H4 (cell line): ENCODE results near the gene HAPLN1. TPM values are rescaled to one million over a fixed set of nuclear protein-coding genes. Genes with fewer than 3 reads are reported as not detected.

ENCODE experiments used
- DNase-seq: peaks from one replicate; pipeline ENCODE4 v3.0.0-alpha.2; 2015; ENCODE audit warnings: low spot score
- total RNA-seq: library from RNA; depleted of rRNA; stranded (reverse); fragments of >200 nt; shearing (Covaris generic); gene quantifications from 2 replicates; pipeline ENCODE4 v1.2.3, GENCODE V29; 2014

Gene HAPLN1
- total RNA-seq, 1 experiment from 2014 or later: 4.5 TPM

GRCh38 chr5:83718195-83718825, 2.3 kb downstream of the HAPLN1 start:
- peak; percentile 72 for DNase-seq

DNA sequence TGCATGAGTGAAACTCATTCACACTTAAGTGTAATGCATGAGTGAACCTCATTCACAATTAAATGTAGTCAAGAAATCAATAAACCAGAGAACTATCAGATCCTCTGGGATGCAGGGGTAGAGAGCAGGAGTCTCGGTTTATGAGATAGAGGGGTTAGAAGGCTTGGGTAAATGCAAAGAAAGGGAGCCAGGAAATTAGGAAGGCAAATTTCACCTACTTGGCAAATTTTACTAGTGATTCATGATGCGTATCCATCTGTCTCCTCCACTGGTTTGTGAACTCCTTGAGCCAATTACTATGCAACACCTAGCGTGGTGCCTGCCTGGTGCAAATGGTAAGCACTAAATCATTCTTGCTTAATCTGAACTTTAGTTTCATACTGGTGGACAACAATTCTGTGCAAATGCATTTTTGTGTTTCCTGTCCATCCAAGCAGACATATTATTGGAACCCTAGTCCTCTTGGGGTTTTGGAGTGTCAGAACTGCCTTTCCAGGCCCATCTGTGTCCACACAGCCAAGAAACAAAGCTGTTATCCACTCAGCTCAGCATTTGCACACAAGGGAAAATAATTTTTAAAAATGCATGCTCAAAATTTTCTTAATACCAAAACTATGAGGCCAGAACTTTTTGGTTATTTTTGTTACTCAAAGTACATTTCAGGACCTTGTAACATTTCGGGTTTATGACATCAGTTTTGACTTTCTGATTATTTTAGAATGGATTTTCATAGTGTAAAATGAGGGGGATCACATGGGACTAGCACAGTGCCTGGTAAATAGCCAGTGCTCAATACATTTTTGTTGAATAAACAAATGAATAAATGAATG, 5.2 kb downstream of the HAPLN1 start:
- DNase-seq: no peak

DNA sequence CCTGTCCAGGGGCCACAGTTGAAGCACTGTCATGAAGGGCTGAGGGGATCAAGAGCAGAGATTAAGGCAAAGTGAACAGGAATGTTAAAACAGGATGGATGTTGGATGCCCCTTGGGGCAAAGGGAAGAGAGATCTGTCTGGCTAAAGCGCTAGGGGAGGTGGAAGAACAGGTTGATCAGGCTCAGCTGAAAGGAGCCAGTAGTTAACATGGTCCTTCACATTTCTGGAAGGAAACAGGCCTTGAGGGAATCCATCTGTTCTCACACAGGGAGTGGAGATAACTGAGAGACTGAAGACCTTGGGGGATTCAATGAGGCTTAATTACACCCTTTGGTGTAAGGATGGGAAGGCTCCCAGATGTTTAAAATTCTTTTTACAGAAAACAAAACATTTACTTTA, 5.8 kb downstream of the HAPLN1 start:
- DNase-seq: no peak

GRCh38 chr5:83711982-83712601, 8.6 kb downstream of the HAPLN1 start:
- DNase-seq: peak; percentile 40

GRCh38 chr5:83709973-83710372, 10.7 kb downstream of the HAPLN1 start:
- DNase-seq: no peak

GRCh38 chr5:83708170-83708569, 12.5 kb downstream of the HAPLN1 start:
- no peak for DNase-seq

GRCh38 chr5:83703059-83703458, 17.6 kb downstream of the HAPLN1 start:
- no peak for DNase-seq

- DNase-seq: no peak
Observed at GRCh38 chr5:83701886-83702285, 18.8 kb downstream of the HAPLN1 start.

- DNase-seq: no peak
Observed at GRCh38 chr5:83689881-83690280, 30.8 kb downstream of the HAPLN1 start.

DNA sequence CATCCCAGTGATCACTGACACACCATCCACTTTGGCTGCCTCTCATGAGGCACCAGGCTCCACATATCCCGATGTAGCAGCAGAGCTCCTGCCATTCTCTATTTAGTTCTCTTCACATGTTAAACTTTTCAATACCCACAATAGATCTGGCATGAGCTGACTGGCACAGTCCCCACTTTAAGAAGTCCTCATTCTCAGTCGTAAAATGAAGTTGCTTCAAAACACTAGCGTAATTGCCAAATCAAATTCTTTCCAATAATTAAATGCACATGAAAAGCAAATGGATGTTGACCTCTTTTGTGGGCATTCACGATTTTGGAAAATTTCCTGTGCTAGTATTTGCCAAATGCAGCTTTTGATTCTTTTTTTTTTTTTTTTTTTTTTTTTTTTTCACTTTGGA, 32.4 kb downstream of the HAPLN1 start:
- no peak for DNase-seq

DNA sequence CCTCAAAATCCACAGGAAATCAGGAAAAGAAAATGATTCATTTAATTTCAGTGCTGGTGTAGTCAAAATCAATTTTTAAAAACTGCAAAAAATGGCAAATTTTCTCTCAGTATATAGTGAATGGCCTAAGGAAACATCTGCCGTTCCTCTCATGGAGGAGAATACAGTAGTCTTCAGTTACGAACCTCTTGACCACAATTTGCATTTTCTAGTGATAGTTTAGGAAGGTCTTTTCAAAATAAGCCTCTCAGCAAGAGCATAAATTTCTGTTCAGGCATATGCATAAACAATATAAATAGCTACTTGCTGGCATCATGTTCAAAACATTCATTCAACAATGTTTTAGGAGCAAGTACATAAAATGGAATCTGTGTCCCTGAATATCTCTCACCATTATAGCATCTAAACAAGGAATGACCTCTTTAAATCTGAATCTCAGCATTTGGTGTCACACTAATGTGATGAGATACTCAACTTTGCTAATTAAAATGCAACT, 33.5 kb downstream of the HAPLN1 start:
- no peak for DNase-seq

- DNase-seq: no peak
Observed at GRCh38 chr5:83686251-83686650, 34.4 kb downstream of the HAPLN1 start.

- DNase-seq: no peak
Observed at GRCh38 chr5:83683836-83684235, 36.8 kb downstream of the HAPLN1 start.

GRCh38 chr5:83672646-83673045, 48.0 kb downstream of the HAPLN1 start:
- DNase-seq: no peak

GRCh38 chr5:83672158-83672557, 48.5 kb downstream of the HAPLN1 start:
- DNase-seq: no peak

- DNase-seq: no peak
Observed at GRCh38 chr5:83665631-83666030, 55.0 kb downstream of the HAPLN1 start.

DNA sequence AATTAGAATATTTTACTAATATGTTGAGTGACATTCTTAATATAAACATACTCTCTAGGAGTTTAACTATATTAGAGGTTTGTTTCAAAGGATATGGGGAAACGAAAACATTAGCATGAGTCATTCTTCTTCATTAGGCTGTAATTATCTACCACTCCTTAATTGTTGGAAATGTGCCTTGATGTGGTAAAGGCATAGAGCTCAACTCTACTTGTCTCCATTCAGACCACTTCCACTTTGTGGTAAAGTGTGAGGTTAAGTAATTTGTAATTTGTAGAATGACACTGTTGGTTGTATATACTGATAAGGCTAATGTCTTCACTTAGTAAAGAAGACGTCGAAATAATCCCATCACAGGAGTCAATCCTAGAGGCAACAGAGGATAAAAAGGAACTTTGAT, 58.1 kb downstream of the HAPLN1 start:
- no peak for DNase-seq

DNA sequence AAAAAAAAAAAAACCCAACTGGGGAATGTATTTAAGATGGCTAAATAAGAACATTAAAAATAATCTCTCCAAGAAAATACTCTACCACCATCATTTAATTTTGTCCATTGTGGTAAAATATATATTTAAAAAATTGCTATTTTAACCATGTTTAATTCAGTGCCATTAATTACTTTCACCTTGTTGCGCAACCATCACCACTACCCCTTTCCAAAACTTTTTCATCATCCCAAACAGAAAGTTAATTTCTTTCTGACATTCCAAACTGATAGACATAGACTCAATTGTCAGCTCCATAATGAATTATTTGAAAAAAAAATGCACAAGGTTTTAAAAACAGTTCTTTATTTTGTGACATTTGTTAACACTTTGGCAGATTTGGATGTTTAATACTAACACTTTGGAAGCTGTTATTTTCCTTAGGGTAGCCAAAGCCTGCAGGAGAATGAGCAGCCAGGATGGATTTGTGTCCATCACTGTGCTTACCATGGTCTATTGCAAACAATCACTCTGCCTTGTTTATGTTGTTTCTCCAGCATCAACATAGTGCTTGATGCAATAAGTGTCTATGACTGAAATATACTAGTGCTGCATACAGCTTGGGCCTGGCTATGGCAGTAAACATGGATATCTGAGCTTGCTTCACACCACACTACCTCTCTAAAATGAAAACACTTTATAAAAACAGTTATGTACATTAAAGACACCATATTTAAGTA, 62.7 kb downstream of the HAPLN1 start:
- no peak for DNase-seq

GRCh38 chr5:83654427-83654994, 66.1 kb downstream of the HAPLN1 start:
- DNase-seq: no peak

- DNase-seq: no peak
Observed at GRCh38 chr5:83653669-83654068, 67.0 kb downstream of the HAPLN1 start.

DNA sequence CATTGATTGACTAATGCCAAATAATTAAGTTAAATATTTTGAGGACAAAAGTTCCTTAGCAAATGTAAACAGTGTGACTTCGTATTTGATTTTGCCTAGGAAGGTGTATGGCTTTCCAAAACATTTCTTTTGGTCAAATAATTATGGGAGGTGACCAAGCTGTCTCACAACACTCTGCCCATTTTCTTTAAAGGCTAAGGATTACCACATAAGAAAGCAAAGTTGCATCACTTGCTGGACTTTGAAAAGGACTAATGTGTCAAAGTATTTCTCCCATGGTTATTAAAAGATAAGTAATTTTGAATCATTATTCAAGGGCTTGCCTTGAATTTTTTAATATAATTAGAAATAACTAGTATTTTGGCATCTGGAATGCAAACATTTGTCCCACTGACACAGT, 74.7 kb downstream of the HAPLN1 start:
- DNase-seq: no peak

GRCh38 chr5:83644301-83644700, 76.4 kb downstream of the HAPLN1 start:
- no peak for DNase-seq
